Measurements from ENCODE around the gene UCKL1.
"Not testable (repeated sequence)": the region's sequence is repeated elsewhere in the genome, so short reads cannot be mapped to it uniquely, and the experiment has no call there.

Gene UCKL1

DNA sequence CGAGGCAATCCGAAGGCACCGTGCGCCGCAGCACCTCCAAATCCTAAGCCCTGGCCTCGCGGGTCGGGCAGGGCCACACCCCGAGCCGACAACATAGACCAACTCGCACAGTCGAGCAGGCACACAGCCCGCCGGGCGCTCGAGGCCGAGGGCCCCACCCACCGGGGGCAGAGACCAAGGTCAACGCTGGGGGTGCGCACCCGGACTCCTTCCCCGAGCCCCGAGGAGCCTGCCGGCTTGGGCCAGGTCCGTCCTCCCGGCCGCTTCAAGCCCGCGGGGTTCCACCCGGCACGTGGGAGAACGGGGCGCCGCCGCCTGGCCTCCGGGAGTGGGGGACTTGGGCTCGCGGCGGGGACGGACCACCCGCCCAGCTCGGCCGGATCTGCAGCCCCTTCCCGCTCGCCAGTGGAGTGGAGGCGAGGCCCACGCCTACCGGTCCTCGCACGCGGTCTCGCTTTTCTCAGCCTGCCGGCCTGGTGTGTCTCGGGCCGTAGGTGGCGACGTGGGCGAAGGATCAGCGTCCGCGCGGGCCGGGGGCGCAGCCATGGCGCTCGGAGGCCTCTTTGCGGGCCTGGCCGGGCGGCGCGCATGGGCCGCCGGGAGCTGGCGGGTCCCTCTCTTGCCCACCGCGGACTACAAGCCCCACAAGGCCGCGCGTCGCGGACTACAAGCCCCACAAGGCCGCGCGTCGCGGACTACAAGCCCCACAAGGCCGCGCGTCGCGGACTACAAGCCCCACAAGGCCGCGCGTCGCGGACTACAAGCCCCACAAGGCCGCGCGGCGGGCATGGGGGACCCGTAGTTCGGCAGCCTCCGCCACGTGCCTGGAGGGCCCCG lies at the start of gene UCKL1:
Gene UCKL1, minus strand, starts transcription at position 590 of the 837 bp plus-strand sequence. Its CDS starts 44 bp downstream, at position 546.
- peak; percentile 95 for DNase-seq (ENCODE audit: low spot score)

DNA sequence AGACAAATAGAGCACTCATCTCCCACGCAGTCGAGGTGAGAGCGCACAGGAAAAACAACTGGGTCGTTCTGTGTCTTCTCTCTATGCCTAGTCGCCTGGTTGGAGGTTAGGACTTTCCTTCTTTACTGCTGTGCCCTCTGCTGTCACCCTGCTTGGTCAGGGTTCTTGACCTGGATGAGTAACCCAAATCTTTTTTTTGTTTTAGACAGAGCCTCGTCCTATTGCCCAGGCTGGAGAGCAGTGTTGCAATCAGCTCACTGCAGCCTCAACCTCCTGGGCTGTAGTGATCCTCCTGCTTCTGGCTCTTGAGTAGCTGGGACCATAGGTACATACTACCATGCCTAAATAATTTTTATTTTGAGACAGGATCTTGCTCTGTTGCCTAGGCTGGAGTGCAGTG lies 49.2 kb upstream of the UCKL1 start:
- DNase-seq (ENCODE audit: low spot score), result no peak

GRCh38 chr20:64003960-64004725 lies 47.9 kb upstream of the UCKL1 start:
- DNase-seq (ENCODE audit: low spot score), result no peak

DNA sequence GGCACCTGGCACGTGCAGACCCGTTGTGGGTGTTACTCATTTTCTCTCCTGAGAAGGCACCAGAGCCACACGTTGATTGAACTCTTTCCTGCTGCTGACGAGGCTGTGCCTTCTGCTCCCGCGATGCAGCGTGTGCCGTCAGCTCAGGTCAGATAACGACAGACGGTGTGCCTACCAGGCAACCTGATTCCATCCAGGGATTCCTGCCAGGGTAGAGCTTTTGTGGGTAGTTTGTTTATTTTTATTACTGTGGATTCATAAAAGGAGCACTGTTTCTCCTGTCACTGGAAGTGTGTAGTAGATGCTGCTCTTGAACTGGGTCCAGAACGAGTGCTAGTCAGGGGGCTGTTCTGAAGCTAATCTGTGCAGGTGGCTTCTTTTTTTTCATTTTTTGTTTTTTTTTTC lies 45.4 kb upstream of the UCKL1 start:
- DNase-seq (ENCODE audit: low spot score), result no peak

GRCh38 chr20:64000906-64001305 lies 44.7 kb upstream of the UCKL1 start:
- no peak for DNase-seq (ENCODE audit: low spot score)

DNA sequence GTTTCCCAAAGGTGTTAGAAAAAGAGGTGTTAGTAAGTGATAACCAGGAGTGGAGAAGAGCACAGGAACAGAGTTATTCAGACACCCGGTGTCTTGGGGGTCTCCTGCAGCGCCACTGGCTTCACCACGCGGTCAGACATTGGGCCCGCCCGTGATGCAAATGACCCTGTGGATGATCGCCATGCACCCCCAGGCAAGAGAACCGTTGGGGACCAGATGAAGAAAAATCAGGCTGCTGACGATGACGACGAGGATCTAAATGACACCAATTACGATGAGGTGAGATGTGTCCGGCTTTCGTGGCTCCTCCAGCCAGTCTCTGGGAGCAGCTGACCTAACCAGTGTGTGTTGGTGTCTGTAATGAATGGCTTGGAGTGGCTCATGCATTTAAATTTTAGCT lies 26.7 kb upstream of the UCKL1 start:
- DNase-seq (ENCODE audit: low spot score), result no peak

DNA sequence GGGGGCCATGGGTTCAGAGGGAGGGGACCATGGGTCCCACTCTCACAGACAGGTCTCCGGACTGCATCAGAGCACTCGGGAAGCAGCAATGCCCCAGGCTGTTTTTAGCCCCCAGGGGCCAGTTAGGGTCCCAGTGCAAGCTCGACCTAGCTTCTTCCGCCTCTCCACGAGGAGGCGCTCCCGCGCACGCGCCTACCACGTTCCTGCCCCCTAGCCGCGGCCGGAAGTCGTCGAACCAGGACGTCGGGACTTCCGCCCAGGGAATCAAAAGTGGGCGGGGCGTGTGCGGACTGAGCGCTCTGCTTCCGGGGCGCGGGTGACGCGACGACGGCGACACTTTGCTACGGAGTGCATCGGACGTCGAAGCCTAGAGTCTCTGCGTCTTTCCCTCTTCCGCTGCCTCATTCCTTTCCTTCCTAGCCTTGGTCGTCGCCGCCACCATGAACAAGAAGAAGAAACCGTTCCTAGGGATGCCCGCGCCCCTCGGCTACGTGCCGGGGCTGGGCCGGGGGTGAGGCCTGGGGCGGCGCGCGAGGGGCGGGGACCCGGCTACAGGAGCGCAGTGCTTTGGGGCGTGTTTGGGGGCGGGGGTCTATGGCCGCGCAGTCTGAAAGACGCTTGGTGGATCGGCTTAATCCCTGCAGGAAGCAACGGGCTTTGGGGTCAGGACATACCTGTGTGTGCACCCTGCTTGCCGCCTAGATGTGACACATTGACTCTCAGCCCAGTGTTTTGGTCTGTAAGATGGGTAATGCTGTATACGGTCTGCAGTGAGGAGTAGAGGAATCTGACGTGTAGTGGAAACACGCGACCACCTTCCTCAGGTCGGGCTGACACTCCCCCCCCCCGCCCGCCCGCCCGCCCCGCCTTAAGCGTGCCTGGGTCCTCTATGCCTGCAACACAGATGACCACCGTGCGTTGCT lies 24.9 kb upstream of the UCKL1 start, which contains the start of gene PRPF6:
Gene PRPF6, plus strand, starts transcription at position 327 of the 923 bp plus-strand sequence. Its CDS starts 114 bp downstream, at position 441.
- peak; percentile 99 for DNase-seq (ENCODE audit: low spot score)

DNA sequence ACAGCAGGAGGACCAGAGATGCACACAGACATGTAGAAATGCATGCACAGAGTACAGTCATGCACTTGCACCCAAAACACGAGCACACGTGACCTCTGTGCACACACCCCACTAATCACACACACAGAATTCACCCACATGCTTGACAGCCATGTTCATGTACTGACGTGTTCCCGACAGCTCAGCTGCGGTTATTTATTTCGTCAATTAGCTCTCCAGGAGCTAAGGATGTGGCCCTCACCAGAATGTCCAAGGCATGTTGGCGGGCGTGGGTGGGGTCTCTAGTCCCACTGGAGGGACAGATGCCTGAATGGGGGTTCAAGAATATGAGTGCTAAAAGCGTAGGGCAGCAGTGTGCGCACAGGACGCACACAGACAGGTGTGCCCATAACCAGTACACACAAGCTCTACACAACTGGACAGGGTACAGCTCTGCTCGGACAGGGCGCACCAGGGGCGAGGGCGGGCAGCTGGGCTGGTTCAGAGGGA lies 24.1 kb upstream of the UCKL1 start:
- DNase-seq (ENCODE audit: low spot score), result no peak

- peak; percentile 53 for DNase-seq (ENCODE audit: low spot score)
These were observed 23.5 kb upstream of the UCKL1 start, which contains the start of gene SAMD10 for GRCh38 chr20:63979557-63980316. SAMD10 (minus strand) TSS chr20:63979642; CDS start chr20:63979467, 175 bp downstream.

GRCh38 chr20:63979229-63979556 lies 23.0 kb upstream of the UCKL1 start:
- no peak for DNase-seq (ENCODE audit: low spot score)

DNA sequence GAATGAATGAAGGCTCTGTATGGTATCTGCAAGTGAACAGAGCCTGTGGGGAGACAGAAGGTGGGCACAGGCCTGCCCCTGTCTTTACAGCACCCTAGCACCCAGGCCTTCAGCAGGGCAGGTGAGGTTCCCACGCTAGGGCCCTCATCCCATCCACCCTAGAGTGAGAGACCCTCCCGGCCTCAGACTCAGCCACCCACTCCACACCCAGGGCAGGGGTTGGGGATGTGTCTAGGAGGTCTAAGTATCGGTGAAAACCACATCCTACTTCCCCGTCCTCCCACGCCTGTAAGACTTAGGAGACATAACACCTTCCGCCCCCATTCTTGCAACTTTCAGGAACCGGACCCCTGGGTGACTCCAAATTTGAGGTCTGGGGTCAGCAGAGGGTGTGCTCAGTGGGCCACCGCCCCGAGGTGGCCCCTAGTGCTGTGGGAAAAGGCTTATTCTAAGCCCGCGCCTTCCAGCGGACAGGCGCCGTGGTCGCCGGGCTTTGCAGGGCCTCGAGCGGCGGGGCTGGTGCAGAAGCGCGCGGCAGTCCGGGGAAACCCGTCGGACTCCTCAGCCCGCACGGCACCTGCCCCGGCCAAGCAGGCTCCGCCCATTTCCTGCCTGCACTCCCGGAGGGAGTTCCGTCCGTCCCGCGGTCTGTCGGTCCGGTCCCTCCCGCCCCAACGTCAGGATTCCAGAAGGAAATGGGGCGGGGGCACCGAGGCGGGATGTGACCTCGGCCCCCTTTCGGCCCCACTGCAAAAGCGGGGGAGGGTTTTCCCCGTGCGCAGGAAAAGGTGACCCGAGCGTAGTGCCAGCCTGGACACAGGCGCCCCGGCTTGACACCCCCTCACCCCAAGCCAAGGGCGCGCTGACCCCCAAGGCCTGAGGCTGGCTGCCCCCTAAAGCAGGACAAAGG lies 22.4 kb upstream of the UCKL1 start:
- peak; percentile 56 for DNase-seq (ENCODE audit: low spot score)

- peak; percentile 31 for DNase-seq (ENCODE audit: low spot score)
These were observed 21.6 kb upstream of the UCKL1 start for GRCh38 chr20:63977739-63978276.

DNA sequence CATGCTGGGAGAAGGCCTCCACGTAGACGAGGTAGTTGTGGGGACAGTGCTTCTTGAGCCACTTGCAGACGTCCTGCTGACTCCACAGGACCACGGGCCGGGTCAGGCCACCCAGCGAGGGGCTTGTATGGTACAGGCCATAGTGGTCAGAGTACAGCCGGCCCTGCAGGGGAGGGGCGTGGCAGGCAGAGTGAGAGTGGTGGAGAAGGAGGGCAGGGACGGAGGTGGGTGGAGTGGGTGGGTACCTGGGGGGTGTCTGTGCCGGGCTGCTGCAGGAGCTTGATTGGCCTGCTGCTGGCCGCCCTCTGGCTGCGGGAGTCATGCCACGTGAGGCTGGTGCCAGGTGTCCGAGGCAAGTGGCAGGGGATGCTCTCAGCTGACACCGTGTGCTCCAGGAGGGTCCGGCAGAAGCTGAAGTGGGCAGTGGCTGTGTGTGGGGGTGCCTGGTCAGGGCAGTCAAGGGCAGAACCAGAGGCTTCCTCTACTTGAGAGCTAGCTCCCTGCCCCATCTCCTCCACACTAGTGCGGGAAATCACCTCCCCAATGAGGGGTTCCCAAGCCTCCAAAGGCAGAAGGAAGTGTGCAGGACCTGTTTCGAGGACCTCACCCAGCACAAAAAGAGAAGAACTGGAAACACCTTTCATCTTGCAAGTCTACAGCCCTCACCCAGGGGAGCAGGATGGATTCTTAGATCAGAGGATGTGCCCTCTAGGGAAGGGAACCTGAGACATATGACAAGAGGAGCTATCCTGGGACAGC lies 20.9 kb upstream of the UCKL1 start:
- no peak for DNase-seq (ENCODE audit: low spot score)

GRCh38 chr20:63976511-63976910 lies 20.3 kb upstream of the UCKL1 start:
- DNase-seq (ENCODE audit: low spot score), result not testable (repeated sequence)

- no peak for DNase-seq (ENCODE audit: low spot score)
These were observed 18.4 kb upstream of the UCKL1 start for GRCh38 chr20:63974402-63975200.

- peak; percentile 96 for DNase-seq (ENCODE audit: low spot score)
These were observed 17.6 kb upstream of the UCKL1 start for GRCh38 chr20:63973636-63974401.

DNA sequence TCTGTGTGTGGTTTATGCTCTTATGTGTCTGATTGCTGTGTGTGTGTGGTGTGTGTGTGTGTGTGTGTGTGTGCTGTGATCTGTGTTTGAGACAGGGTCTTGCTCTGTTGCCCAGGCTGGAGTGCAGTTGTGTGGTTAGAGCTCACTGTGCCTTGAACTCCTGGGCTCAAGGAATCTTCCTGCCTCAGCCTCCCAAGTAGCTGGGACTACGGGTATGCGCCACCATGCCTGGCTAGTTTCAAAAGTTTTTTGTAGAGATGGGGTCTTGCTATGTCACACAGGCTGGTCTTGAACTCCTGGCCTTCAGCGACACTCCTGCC lies 16.9 kb upstream of the UCKL1 start:
- DNase-seq (ENCODE audit: low spot score), result no peak
